ENCODE measurements around the gene IL22. TPM values are rescaled to one million over a fixed set of nuclear protein-coding genes. Genes with fewer than 3 reads are reported as not detected.

The IL22 gene
- total RNA-seq, 1 donor from 2014 or later = not detected

- H3K27ac ChIP-seq = no peak overlapping the region
- H3K4me1 ChIP-seq = peaks cover 4% of the 10 kb centered on the region
- ATAC-seq (no peak), DNase-seq (no peak)
- intact Hi-C loops (cut with DNase I) = no loop called here
- no peak overlapping the region for H3K4me3 ChIP-seq
- H3K36me3 ChIP-seq = no peaks in the 10 kb centered on the region
- no peaks in the 10 kb centered on the region for H3K27me3 ChIP-seq
- TF ChIP-seq CTCF (IDR thresholded peaks at IDR 0.05) = no peak
- no peaks in the 10 kb centered on the region for H3K9me3 ChIP-seq
Measured at GRCh38 chr12:68242777-68243176, 10.6 kb downstream of the IL22 start.

GRCh38 chr12:68240975-68241374 is 12.4 kb downstream of the IL22 start:
- ATAC-seq (peak; percentile 92), DNase-seq (peak; percentile 62)
- Histone ChIP-seq H3K4me3 (no peak overlapping the region), H3K27me3 (no peaks in the 10 kb centered on the region), H3K4me1 (peaks cover 4% of the 10 kb centered on the region), H3K9me3 (no peaks in the 10 kb centered on the region), H3K27ac (peak overlapping the region; percentile 33), H3K36me3 (no peaks in the 10 kb centered on the region)
- no peak for TF ChIP-seq CTCF (IDR thresholded peaks at IDR 0.05)
- intact Hi-C loops (cut with DNase I) = no loop called here

- no peak overlapping the region for H3K4me3 ChIP-seq
- no peak for ATAC-seq
- no peaks in the 10 kb centered on the region for H3K9me3 ChIP-seq
- TF ChIP-seq CTCF (IDR thresholded peaks at IDR 0.05) = no peak
- H3K4me1 ChIP-seq = peaks cover 4% of the 10 kb centered on the region
- no peaks in the 10 kb centered on the region for H3K27me3 ChIP-seq
- DNase-seq = no peak
- no peak overlapping the region for H3K27ac ChIP-seq
- H3K36me3 ChIP-seq = no peaks in the 10 kb centered on the region
- intact Hi-C loops (cut with DNase I) = no loop called here
Measured at GRCh38 chr12:68240079-68240478, 13.3 kb downstream of the IL22 start.

- DNase-seq = no peak
- ATAC-seq = no peak
- H3K4me1 ChIP-seq = peaks cover 4% of the 10 kb centered on the region
- no peak for TF ChIP-seq CTCF (IDR thresholded peaks at IDR 0.05)
- no peaks in the 10 kb centered on the region for H3K27me3 ChIP-seq
- H3K36me3 ChIP-seq = no peaks in the 10 kb centered on the region
- intact Hi-C loops (cut with DNase I) = no loop called here
- H3K27ac ChIP-seq = no peak overlapping the region
- H3K9me3 ChIP-seq = no peaks in the 10 kb centered on the region
- H3K4me3 ChIP-seq = no peak overlapping the region
Measured at GRCh38 chr12:68239309-68239982, 14.0 kb downstream of the IL22 start.

- Histone ChIP-seq H3K27ac (no peak overlapping the region), H3K36me3 (no peaks in the 10 kb centered on the region), H3K9me3 (no peaks in the 10 kb centered on the region), H3K4me3 (no peak overlapping the region), H3K27me3 (no peaks in the 10 kb centered on the region), H3K4me1 (peaks cover 4% of the 10 kb centered on the region)
- intact Hi-C loops (cut with DNase I) = no loop called here
- TF ChIP-seq CTCF (IDR thresholded peaks at IDR 0.05) = no peak
- ATAC-seq (no peak), DNase-seq (no peak)
Measured at GRCh38 chr12:68237619-68238018, 15.8 kb downstream of the IL22 start.

GRCh38 chr12:68237078-68237477 is 16.3 kb downstream of the IL22 start:
- ATAC-seq (no peak), DNase-seq (no peak)
- intact Hi-C loops (cut with DNase I) = no loop called here
- Histone ChIP-seq H3K27ac (peak overlapping the region; percentile 45), H3K4me1 (peaks cover 4% of the 10 kb centered on the region), H3K27me3 (no peaks in the 10 kb centered on the region), H3K4me3 (peak overlapping the region; percentile 44), H3K9me3 (no peaks in the 10 kb centered on the region), H3K36me3 (no peaks in the 10 kb centered on the region)
- TF ChIP-seq CTCF (IDR thresholded peaks at IDR 0.05) = no peak

Measured in upper lobe of right lung (tissue), 1 donor.